A549 (cell line): ENCODE data around the gene LARGE1. TPM values are rescaled to one million over a fixed set of nuclear protein-coding genes. Genes with fewer than 3 reads are reported as not detected.

Experiments used
- ATAC-seq, 2 experiments: fragments of 200-7000 bp in 1 of 2; fragments of >200 bp in 1 of 2; cut with Nextera tagmentation in 1 of 2; cut with Tn5 transposase in 1 of 2; 3 replicates each; pipeline versions ENCODE4 v1.8.0 to v1.9.1; 2018 to 2020; ENCODE audit warnings: mild to moderate bottlenecking in 1 of 2, moderate library complexity in 1 of 2
- CTCF ChIA-PET: fragments of 300-600 bp; sonication (Branson Sonifier 250); formaldehyde crosslinking; extraction: SDS; loops from one replicate; lab custom pipeline; 2021; ENCODE audit warnings: antibody characterized with exemption, inconsistent platforms; lab: Yijun Ruan, JAX
- POLR2A ChIA-PET: fragments of 350-600 bp; formaldehyde crosslinking; extraction: SDS; loops from one replicate; lab custom pipeline; 2021; ENCODE audit warnings: antibody characterized with exemption, inconsistent platforms; lab: Yijun Ruan, JAX
- DNase-seq, 2 experiments: peaks; one replicate each; pipeline versions ENCODE4 v3.0.0 to v3.0.0-alpha.2; 2011 to 2016; ENCODE audit warnings: low read depth in 1 of 2, low spot score in 1 of 2
- FAIRE-seq: peaks from 2 replicates; lab custom pipeline; 2011; peaks lifted over from hg19 to GRCh38; lab: Jason Lieb, UNC
- H3K27ac ChIP-seq, 2 experiments: fragments of >200 bp; sonication (Bioruptor Twin); formaldehyde crosslinking; 3 replicates each; pipeline ENCODE4 v1.5.1; 2016 to 2017
- H3K4me1 ChIP-seq: fragments of >200 bp; sonication (Bioruptor Twin); formaldehyde crosslinking; 3 replicates; pipeline ENCODE4 v1.6.1; 2016
- H3K4me2 ChIP-seq: fragments of >200 bp; sonication (Bioruptor Twin); formaldehyde crosslinking; 3 replicates; pipeline ENCODE4 v1.6.1; 2016
- H3K4me3 ChIP-seq: fragments of >200 bp; sonication (Bioruptor Twin); formaldehyde crosslinking; 3 replicates; pipeline ENCODE4 v1.5.1; 2016
- H3K9me3 ChIP-seq: fragments of >200 bp; sonication (Bioruptor Twin); formaldehyde crosslinking; 3 replicates; pipeline ENCODE4 v1.6.1; 2016
- BHLHE40 ChIP-seq: IDR thresholded peaks from 2 replicates; pipeline ENCODE4 v1.6.1; 2012; ENCODE audit warnings: low read depth, low read length, inconsistent platforms
- CBX2 ChIP-seq: fragments of 200-600 bp; sonication (generic); IDR thresholded peaks from 2 replicates; pipeline ENCODE4 v1.6.1; 2016; ENCODE audit warnings: low read depth, mild to moderate bottlenecking, borderline replicate concordance
- CHD4 ChIP-seq: fragments of 200-600 bp; sonication (generic); IDR thresholded peaks from 2 replicates; pipeline ENCODE4 v1.6.1; 2016; ENCODE audit warnings: antibody characterized with exemption, mild to moderate bottlenecking, borderline replicate concordance
- EP300 ChIP-seq, 2 experiments: fragments of >200 bp; sonication (Bioruptor Twin); formaldehyde crosslinking; IDR thresholded peaks; 2 replicates in 1 of 2; 3 replicates in 1 of 2; pipeline ENCODE4 v1.6.1; 2016 to 2017
- ESRRA ChIP-seq: fragments of 150-350 bp; IDR thresholded peaks from 2 replicates; pipeline ENCODE4 v1.6.1; 2014; ENCODE audit warnings: mild to moderate bottlenecking, low read length, borderline replicate concordance
- GATA3 ChIP-seq: IDR thresholded peaks from 2 replicates; pipeline ENCODE4 v1.6.1; 2012; ENCODE audit warnings: borderline replicate concordance
- JUNB ChIP-seq: fragments of >200 bp; sonication (Bioruptor Twin); formaldehyde crosslinking; IDR thresholded peaks from 2 replicates; pipeline ENCODE4 v1.6.1; 2016
- NFE2L2 ChIP-seq: fragments of 150-350 bp; conservative IDR thresholded peaks from 2 replicates; pipeline ENCODE4 v1.6.1; 2014; ENCODE audit warnings: low read length
- NPAS2 ChIP-seq: fragments of 250-450 bp; sonication (Bioruptor Pico); IDR thresholded peaks from 2 replicates; pipeline ENCODE4 v1.8.0; 2022; ENCODE audit warnings: mild to moderate bottlenecking, moderate library complexity, borderline replicate concordance
- POLR2AphosphoS2 ChIP-seq: conservative IDR thresholded peaks from 2 replicates; pipeline ENCODE4 v1.6.1; 2012; ENCODE audit warnings: low read length, improper control_type of control experiment, inconsistent platforms
- RFX5 ChIP-seq: fragments of 450-650 bp; IDR thresholded peaks from 2 replicates; pipeline ENCODE4 v1.7.1; 2014; ENCODE audit warnings: antibody characterized with exemption, mild to moderate bottlenecking, moderate library complexity
- RNF2 ChIP-seq: fragments of 200-600 bp; sonication (generic); IDR thresholded peaks from 2 replicates; pipeline ENCODE4 v1.6.1; 2016; ENCODE audit warnings: low read depth, mild to moderate bottlenecking, antibody characterized with exemption, moderate library complexity, borderline replicate concordance
- ZFP36 ChIP-seq: fragments of 450-650 bp; IDR thresholded peaks from 2 replicates; pipeline ENCODE4 v1.6.1; 2014; ENCODE audit warnings: borderline replicate concordance; ENCODE audit not compliant: partially characterized antibody
- ZNF302 ChIP-seq: fragments of 250-450 bp; sonication (Bioruptor Pico); IDR thresholded peaks from 2 replicates; pipeline ENCODE4 v1.9.0; 2021; ENCODE audit warnings: inconsistent platforms, mild to moderate bottlenecking, moderate library complexity
- ZSCAN20 ChIP-seq: fragments of 250-450 bp; sonication (Bioruptor Pico); IDR thresholded peaks from 2 replicates; pipeline ENCODE4 v1.8.0; 2022; ENCODE audit warnings: mild to moderate bottlenecking, moderate library complexity
- WGBS: methylation state at CpG from one replicate; pipeline ENCODE4 v1.1.6; 2017; ENCODE audit errors: missing lambda C conversion rate; 5-methylcytosine and 5-hydroxymethylcytosine counted together
- polyA plus RNA-seq, 4 experiments: library from polyadenylated mRNA; depleted of rRNA in 3 of 4; stranded (reverse); fragments of >200 nt; fragmentation: RNase III in 1 of 4; extraction: RNeasy Plus Mini Kit Qiagen cat#74134 plus additional on column Dnase treatment in 1 of 4; gene quantifications; 2 replicates in 3 of 4; 3 replicates in 1 of 4; pipeline ENCODE4 v1.2.3, GENCODE V29; 2011 to 2017
- TF ChIP-seq, protein P1 (sequence below): fragments of 250-450 bp; sonication (Bioruptor Pico); IDR thresholded peaks from 2 replicates; pipeline ENCODE4 v1.5.0; 2020; ENCODE audit warnings: low read depth, mild to moderate bottlenecking, moderate library complexity
- TF ChIP-seq, protein P2 (sequence below): fragments of 200-600 bp; sonication (generic); IDR thresholded peaks from 2 replicates; pipeline ENCODE4 v1.6.1; 2016; ENCODE audit warnings: antibody characterized with exemption, mild to moderate bottlenecking, moderate library complexity
- TF ChIP-seq, protein P3 (sequence below): fragments of >200 bp; sonication (Bioruptor Twin); formaldehyde crosslinking; IDR thresholded peaks from 2 replicates; pipeline ENCODE4 v1.6.1; 2016
- TF ChIP-seq, protein P4 (sequence below): fragments of >200 bp; sonication (Bioruptor Twin); formaldehyde crosslinking; IDR thresholded peaks from 3 replicates; pipeline ENCODE4 v1.6.1; 2016
- TF ChIP-seq, protein P5 (sequence below): fragments of 150-350 bp; IDR thresholded peaks from 2 replicates; pipeline ENCODE4 v1.6.1; 2014; ENCODE audit warnings: low read depth, mild to moderate bottlenecking, low read length

Gene LARGE1
- polyA plus RNA-seq, 2 of the 4 experiments (the other 2 are of a cell fraction), result 2.7 to 5.8 TPM

DNA sequence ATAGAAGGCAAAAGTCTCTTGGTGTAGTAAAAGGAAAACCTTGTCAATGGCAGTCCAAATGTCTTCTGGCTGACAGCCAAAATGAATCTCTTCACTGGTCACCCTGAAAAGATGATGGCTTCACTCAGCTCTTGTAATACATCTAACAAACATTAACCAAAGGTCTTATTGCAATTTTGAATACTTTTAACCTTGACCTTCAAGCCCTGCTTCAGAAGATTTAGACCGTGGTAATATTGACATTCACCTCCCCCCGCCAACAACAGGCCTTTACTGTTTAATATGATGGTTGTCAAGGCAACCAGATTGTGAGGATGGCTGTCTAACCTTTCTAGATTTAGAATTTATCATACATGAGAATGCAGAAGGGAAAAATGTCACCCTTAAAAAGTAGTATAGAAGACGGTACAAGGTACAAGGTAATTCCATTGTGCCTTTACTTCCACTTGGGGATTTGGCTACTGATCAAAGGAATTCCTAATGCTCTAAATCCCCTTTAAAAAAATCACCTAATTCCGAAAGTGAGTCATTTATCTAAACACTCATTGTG lies 342.3 kb downstream of the LARGE1 start:
- DNase-seq (peak in 1 of 2 experiments; percentile 53), FAIRE-seq (no peak)
- Histone ChIP-seq H3K27ac (peak overlapping the region; percentile 7 to 22; a peak in 3 of 6 replicates), H3K4me2 (peak overlapping the region; percentile 50), H3K9me3 (no peaks in the 10 kb centered on the region), H3K4me3 (no peak overlapping the region), H3K4me1 (peaks cover 48% of the 10 kb centered on the region)
- POLR2A ChIA-PET, result no interaction called here
- TF ChIP-seq RNF2 (no peak), GATA3 (peak; percentile 30; the same call in 1 of the 2 replicates), ESRRA (peak; percentile 28; the same call in 1 of the 2 replicates)
- TF ChIP-seq, all 56 proteins: peak for 2
- 26% methylated on average over 4 of the region's 4 CpGs for WGBS
- ATAC-seq, result no peak
- CTCF ChIA-PET, result interaction anchor here (2.2 to 3.9 kb wide), 3 partner anchors 15 to 276 kb away, joined by 10 to 48 read pairs (median 30); no protein-coding TSS in a partner anchor

DNA sequence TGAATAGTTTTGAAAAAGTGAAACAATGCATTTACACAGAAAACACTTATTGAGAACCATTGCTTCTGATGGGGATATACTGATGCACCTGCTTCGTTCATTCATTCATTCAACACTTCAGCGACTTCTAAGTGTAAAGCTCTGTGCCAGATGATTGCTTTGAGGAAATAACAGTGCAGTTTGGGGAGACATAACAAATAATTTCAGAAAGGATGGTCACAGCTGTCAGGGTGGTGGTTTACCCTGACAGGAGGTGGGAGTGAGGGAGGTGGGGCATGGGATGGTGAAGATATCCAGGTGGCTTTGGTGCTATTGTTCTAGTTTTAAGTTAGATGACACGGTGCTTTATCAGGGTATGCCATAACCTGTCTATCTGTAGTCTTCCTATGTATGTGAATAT lies 344.1 kb downstream of the LARGE1 start:
- H3K4me3 ChIP-seq, result no peak overlapping the region
- WGBS, result 82% methylated on average over 3 of the region's 3 CpGs
- FAIRE-seq (no peak), ATAC-seq (no peak), DNase-seq (no peak)
- H3K4me2 ChIP-seq, result no peak overlapping the region
- peaks cover 52% of the 10 kb centered on the region for H3K4me1 ChIP-seq
- ChIA-PET POLR2A (no interaction called here), CTCF (interaction anchor here (2.1 kb wide), 1 partner anchor 274 kb away, joined by 10 read pairs; no protein-coding TSS in a partner anchor)
- no peak overlapping the region for H3K27ac ChIP-seq
- TF ChIP-seq, protein P1, sequence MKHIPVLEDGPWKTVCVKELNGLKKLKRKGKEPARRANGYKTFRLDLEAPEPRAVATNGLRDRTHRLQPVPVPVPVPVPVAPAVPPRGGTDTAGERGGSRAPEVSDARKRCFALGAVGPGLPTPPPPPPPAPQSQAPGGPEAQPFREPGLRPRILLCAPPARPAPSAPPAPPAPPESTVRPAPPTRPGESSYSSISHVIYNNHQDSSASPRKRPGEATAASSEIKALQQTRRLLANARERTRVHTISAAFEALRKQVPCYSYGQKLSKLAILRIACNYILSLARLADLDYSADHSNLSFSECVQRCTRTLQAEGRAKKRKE (CRISPR knock-in tag), result no peak
- TF ChIP-seq, protein P2, sequence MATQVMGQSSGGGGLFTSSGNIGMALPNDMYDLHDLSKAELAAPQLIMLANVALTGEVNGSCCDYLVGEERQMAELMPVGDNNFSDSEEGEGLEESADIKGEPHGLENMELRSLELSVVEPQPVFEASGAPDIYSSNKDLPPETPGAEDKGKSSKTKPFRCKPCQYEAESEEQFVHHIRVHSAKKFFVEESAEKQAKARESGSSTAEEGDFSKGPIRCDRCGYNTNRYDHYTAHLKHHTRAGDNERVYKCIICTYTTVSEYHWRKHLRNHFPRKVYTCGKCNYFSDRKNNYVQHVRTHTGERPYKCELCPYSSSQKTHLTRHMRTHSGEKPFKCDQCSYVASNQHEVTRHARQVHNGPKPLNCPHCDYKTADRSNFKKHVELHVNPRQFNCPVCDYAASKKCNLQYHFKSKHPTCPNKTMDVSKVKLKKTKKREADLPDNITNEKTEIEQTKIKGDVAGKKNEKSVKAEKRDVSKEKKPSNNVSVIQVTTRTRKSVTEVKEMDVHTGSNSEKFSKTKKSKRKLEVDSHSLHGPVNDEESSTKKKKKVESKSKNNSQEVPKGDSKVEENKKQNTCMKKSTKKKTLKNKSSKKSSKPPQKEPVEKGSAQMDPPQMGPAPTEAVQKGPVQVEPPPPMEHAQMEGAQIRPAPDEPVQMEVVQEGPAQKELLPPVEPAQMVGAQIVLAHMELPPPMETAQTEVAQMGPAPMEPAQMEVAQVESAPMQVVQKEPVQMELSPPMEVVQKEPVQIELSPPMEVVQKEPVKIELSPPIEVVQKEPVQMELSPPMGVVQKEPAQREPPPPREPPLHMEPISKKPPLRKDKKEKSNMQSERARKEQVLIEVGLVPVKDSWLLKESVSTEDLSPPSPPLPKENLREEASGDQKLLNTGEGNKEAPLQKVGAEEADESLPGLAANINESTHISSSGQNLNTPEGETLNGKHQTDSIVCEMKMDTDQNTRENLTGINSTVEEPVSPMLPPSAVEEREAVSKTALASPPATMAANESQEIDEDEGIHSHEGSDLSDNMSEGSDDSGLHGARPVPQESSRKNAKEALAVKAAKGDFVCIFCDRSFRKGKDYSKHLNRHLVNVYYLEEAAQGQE, result no peak
- TF ChIP-seq NFE2L2, result no peak
- TF ChIP-seq RFX5, result no peak
- TF ChIP-seq, protein P3, sequence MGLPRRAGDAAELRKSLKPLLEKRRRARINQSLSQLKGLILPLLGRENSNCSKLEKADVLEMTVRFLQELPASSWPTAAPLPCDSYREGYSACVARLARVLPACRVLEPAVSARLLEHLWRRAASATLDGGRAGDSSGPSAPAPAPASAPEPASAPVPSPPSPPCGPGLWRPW, result no peak
- TF ChIP-seq NPAS2 (CRISPR knock-in tag), result no peak
- no peak for TF ChIP-seq EP300 (IDR thresholded peaks at IDR 0.05)
- TF ChIP-seq, protein P4, sequence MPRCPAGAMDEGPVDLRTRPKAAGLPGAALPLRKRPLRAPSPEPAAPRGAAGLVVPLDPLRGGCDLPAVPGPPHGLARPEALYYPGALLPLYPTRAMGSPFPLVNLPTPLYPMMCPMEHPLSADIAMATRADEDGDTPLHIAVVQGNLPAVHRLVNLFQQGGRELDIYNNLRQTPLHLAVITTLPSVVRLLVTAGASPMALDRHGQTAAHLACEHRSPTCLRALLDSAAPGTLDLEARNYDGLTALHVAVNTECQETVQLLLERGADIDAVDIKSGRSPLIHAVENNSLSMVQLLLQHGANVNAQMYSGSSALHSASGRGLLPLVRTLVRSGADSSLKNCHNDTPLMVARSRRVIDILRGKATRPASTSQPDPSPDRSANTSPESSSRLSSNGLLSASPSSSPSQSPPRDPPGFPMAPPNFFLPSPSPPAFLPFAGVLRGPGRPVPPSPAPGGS, result no peak
- TF ChIP-seq CBX2, result no peak
- TF ChIP-seq ZSCAN20 (CRISPR knock-in tag), result no peak
- TF ChIP-seq ZFP36, result no peak
- TF ChIP-seq, protein P5, sequence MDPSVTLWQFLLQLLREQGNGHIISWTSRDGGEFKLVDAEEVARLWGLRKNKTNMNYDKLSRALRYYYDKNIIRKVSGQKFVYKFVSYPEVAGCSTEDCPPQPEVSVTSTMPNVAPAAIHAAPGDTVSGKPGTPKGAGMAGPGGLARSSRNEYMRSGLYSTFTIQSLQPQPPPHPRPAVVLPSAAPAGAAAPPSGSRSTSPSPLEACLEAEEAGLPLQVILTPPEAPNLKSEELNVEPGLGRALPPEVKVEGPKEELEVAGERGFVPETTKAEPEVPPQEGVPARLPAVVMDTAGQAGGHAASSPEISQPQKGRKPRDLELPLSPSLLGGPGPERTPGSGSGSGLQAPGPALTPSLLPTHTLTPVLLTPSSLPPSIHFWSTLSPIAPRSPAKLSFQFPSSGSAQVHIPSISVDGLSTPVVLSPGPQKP, result no peak
- TF ChIP-seq POLR2AphosphoS2, result no peak
- no peak for TF ChIP-seq CHD4
- no peak for TF ChIP-seq ZNF302 (CRISPR knock-in tag)
- TF ChIP-seq BHLHE40, result no peak
- TF ChIP-seq JUNB, result no peak
- no peaks in the 10 kb centered on the region for H3K9me3 ChIP-seq
